Activated CD4-positive, alpha-beta memory T cell treated with anti-CD3 and anti-CD28 coated beads for 36 hours (primary cell): Measurements from ENCODE around the gene SGMS2. TPM values are rescaled to one million over a fixed set of nuclear protein-coding genes. Genes with fewer than 3 reads are reported as not detected.

Source experiments
- CTCF ChIA-PET: fragments of 350-600 bp; sonication (Branson Sonifier 250); formaldehyde crosslinking; loops from one replicate; lab custom pipeline; 2021; ENCODE audit warnings: antibody characterized with exemption, inconsistent platforms; lab: Charles Lee
- POLR2A ChIA-PET: fragments of 350-600 bp; sonication (Branson Sonifier 250); formaldehyde crosslinking; loops from one replicate; lab custom pipeline; 2021; ENCODE audit warnings: antibody characterized with exemption; lab: Charles Lee
- DNase-seq: peaks from one replicate; pipeline ENCODE4 v3.0.0-alpha.2; 2020
- H3K27ac Mint-ChIP-seq: one replicate; pipeline ENCODE4 v1.8.0; 2021; ENCODE audit warnings: mixed read lengths
- H3K27me3 Mint-ChIP-seq: one replicate; pipeline ENCODE4 v1.8.0; 2021; ENCODE audit warnings: mixed read lengths
- H3K36me3 Mint-ChIP-seq: one replicate; pipeline ENCODE4 v1.8.0; 2021; ENCODE audit warnings: mixed read lengths
- H3K4me1 Mint-ChIP-seq: one replicate; pipeline ENCODE4 v1.8.0; 2021; ENCODE audit warnings: low read depth, mixed read lengths
- H3K4me3 Mint-ChIP-seq: one replicate; pipeline ENCODE4 v1.8.0; 2021; ENCODE audit warnings: mild to moderate bottlenecking, mixed read lengths
- H3K9me3 Mint-ChIP-seq: one replicate; pipeline ENCODE4 v1.8.0; 2021; ENCODE audit warnings: mixed read lengths
- intact Hi-C: fragments of 100-400 bp; cut with micrococcal nuclease; formaldehyde crosslinking; loops from one replicate; pipeline ENCODE4 v1.15.1; 2023
- total RNA-seq, 2 experiments: library from RNA; stranded (reverse); gene quantifications; one replicate each; pipeline ENCODE4 v1.2.3, GENCODE V29; 2021

SGMS2 gene
- total RNA-seq, result under 1 TPM; 0.36 to 0.76 TPM

DNA sequence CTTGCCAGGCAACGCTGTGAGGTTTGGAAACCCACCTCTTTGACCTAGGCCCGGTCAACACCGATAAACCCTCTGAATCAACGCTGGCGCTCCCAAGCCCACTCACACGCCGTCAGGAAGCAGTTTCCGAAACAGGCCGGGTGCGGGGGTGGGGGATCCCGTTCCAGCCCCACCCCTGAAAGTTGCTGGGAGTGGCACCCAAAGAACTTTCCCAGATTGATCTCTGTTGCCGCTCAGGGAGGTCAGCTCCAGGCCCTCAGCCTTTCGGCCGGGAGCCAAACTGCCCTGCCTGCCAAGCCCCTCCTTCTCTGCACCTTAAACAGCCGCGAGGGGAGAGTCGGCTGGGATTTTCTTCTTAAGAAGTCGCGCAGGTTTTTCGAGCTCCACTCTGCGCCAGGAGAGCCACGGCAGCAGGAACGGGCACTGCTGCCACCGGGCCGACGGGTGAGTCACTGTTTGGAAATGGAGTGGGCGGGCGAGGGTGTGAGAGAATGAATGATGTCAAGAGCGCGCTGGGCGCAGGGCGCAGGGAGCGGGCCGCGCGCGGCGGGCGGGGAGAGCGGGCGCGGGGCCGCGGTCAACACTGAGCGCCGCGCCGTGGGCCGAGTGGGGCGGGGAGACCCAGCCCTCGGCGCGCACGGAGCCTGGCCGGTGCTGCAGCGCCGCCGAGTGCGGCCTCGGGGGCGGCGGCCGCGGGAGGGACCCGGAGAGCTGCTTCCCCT lies at the start of gene SGMS2:
TSS of gene SGMS2 (plus strand) at position 583 of the 722 bp plus-strand sequence. CDS start 70,622 bp downstream, outside the sequence.
- intact Hi-C loops, result loop anchor here (2.0 to 5.0 kb wide), 3 partner anchors 38 to 104 kb away; partner anchors contain the start of gene PAPSS1
- CTCF ChIA-PET, result no interaction called here
- peaks cover 45% of the 10 kb centered on the region for H3K27me3 Mint-ChIP-seq
- DNase-seq, result peak; percentile 86
- peaks cover 9% of the 10 kb centered on the region for H3K4me1 Mint-ChIP-seq
- H3K36me3 Mint-ChIP-seq, result no peaks in the 10 kb centered on the region
- POLR2A ChIA-PET, result no interaction called here
- H3K27ac Mint-ChIP-seq, result no peak within 1 kb of the TSS
- H3K4me3 Mint-ChIP-seq, result peak within 1 kb of the TSS; percentile 77
- no peaks in the 10 kb centered on the region for H3K9me3 Mint-ChIP-seq

DNA sequence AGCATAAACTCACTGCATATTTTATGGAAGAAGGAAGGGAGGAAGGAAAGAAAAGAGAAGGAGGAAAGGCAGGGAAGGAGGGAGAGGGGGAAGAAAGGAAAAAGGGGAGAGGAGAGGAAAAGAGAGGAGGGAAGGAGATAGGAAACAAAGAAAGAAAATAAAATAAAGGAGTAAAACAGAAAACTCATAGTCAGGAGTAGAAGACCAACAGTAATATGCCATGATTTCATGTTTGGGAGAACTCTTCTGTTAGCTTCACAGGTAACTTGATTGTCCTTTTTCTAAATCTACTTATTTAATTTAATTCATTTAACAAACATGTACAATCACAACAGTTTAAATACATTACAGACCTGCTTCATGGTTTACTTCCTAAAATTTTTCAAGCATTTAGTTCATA lies 46.8 kb upstream of the SGMS2 start:
- Mint-ChIP-seq H3K4me1 (no peaks in the 10 kb centered on the region), H3K36me3 (no peaks in the 10 kb centered on the region), H3K9me3 (peaks cover 19% of the 10 kb centered on the region), H3K27ac (no peak overlapping the region), H3K27me3 (peaks cover 21% of the 10 kb centered on the region), H3K4me3 (no peak overlapping the region)
- no peak for DNase-seq
- intact Hi-C loops, result no loop called here
- POLR2A ChIA-PET, result no interaction called here
- CTCF ChIA-PET, result no interaction called here

DNA sequence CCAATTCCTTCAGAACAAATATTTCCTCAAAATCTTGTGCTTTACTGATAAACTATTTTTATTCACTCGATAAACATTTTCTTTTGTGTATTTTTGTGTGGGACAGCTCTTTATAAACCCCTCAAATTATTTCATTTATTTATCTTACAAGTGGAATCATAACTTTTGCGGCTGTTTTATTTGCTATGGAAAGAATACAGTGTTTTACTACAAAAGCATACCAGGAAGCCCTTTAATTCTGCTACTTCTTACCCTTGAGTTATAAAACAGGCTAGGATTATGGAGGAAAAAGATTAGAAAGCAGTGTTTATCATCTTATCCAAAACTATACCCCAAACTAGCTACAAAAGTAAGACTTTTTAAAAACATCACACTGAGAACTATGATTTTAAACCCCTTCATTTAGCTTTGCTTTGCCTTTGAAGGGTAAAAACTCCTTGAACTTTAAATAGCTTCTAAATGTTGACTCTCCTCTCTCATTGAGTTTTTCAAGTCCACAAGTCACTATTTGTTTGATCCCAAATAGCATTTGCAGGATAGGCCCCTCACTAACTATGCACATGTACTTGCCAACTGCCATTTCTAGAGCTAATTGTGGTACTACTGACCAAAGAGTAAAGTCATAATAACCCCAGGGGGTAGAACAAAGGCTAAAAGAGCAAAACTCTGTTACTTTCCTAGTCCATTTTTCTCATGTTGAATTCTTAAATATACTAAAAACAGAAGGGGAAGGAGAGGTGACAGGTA lies 45.8 kb upstream of the SGMS2 start:
- intact Hi-C loops, result no loop called here
- Mint-ChIP-seq H3K4me1 (no peaks in the 10 kb centered on the region), H3K4me3 (no peak overlapping the region), H3K36me3 (no peaks in the 10 kb centered on the region), H3K27me3 (peaks cover 22% of the 10 kb centered on the region), H3K27ac (no peak overlapping the region), H3K9me3 (peaks cover 19% of the 10 kb centered on the region)
- ChIA-PET CTCF (no interaction called here), POLR2A (no interaction called here)
- no peak for DNase-seq

DNA sequence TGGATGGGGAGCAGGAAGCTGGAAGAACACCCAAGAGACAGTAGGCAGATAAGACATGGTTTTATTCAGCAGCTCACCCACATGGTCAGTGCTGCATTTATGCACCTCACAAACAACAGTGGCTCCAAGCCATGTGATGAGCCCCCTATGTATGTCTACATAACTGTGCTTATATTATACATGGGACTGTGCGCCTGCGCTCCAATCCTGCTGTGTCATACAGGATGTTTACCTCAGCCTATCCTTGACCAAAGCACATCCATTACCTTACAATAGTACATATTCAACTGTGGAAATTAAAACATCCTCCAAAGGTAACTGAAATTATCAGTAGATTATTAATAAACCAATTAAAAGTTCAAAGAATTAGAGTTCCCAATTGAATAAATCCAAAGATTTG lies 44.1 kb upstream of the SGMS2 start:
- no peaks in the 10 kb centered on the region for H3K4me1 Mint-ChIP-seq
- ChIA-PET POLR2A (no interaction called here), CTCF (no interaction called here)
- no peak overlapping the region for H3K4me3 Mint-ChIP-seq
- DNase-seq, result no peak
- H3K27ac Mint-ChIP-seq, result no peak overlapping the region
- intact Hi-C loops, result no loop called here
- peaks cover 19% of the 10 kb centered on the region for H3K9me3 Mint-ChIP-seq
- H3K27me3 Mint-ChIP-seq, result peaks cover 22% of the 10 kb centered on the region
- no peaks in the 10 kb centered on the region for H3K36me3 Mint-ChIP-seq

DNA sequence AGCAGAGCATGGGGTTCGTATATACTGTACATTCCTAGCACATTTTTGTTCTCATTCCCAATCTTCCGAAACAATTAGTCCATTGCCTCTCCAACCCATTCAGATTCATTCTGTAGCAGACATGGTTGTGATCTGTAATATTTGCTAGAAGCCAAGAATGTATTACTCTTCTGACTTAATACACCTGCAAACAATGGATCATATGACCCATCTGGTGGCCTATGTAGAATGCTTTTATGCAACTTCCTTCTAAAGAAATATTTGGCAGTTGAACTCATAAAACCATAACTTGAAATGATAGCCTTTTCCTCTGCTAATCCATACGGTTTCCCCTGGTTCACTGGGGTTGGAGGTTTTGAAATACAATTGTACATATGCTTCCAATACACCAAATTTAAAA lies 32.8 kb upstream of the SGMS2 start:
- ChIA-PET POLR2A (no interaction called here), CTCF (no interaction called here)
- H3K36me3 Mint-ChIP-seq, result no peaks in the 10 kb centered on the region
- intact Hi-C loops, result no loop called here
- H3K4me3 Mint-ChIP-seq, result no peak overlapping the region
- H3K9me3 Mint-ChIP-seq, result peaks cover 5% of the 10 kb centered on the region
- no peak for DNase-seq
- peaks cover 2% of the 10 kb centered on the region for H3K27me3 Mint-ChIP-seq
- no peak overlapping the region for H3K27ac Mint-ChIP-seq
- no peaks in the 10 kb centered on the region for H3K4me1 Mint-ChIP-seq

DNA sequence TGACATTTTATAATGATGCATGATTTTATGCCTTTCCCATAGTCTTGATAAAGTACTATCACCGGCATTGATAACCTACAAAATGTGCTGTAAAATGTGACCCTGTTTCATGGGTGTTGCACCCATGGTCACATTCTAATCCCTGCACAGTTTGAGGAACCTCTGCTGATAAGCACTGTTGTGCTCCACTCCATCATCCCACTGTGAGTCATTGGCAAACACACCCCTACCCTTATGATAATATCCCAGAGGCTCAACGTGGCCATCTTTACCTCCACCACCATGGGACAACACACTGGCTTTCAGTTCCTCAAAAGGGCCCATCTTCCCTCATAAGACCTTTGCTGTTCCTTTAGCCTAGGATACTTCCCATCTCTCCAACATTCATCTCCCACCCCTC lies 32.0 kb upstream of the SGMS2 start:
- Mint-ChIP-seq H3K36me3 (no peaks in the 10 kb centered on the region), H3K9me3 (no peaks in the 10 kb centered on the region), H3K27ac (no peak overlapping the region), H3K4me1 (no peaks in the 10 kb centered on the region), H3K4me3 (no peak overlapping the region), H3K27me3 (peaks cover 4% of the 10 kb centered on the region)
- no peak for DNase-seq
- intact Hi-C loops, result no loop called here
- ChIA-PET CTCF (no interaction called here), POLR2A (no interaction called here)

DNA sequence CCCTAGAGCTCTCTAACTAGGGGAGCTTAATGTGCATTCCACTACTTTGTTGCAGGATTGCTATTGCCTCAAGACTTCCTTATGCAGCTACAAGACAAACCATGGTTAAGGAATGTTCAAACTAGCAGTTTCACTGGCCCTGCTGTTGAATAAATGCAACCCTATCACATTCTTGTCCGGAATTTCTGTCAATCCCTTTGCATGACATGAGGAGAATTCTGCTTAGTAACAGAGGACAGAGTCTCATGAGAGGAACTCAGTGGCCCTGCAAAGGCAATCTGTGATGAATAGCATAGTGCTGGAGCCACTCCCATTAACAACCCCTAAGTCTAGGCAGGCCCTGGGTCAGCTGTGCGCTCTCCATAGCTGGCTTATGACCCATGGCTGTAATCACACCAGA lies 30.7 kb upstream of the SGMS2 start:
- Mint-ChIP-seq H3K4me1 (no peaks in the 10 kb centered on the region), H3K4me3 (no peak overlapping the region), H3K9me3 (no peaks in the 10 kb centered on the region), H3K27ac (no peak overlapping the region), H3K36me3 (no peaks in the 10 kb centered on the region), H3K27me3 (peaks cover 4% of the 10 kb centered on the region)
- no peak for DNase-seq
- CTCF ChIA-PET, result no interaction called here
- POLR2A ChIA-PET, result no interaction called here
- intact Hi-C loops, result no loop called here

DNA sequence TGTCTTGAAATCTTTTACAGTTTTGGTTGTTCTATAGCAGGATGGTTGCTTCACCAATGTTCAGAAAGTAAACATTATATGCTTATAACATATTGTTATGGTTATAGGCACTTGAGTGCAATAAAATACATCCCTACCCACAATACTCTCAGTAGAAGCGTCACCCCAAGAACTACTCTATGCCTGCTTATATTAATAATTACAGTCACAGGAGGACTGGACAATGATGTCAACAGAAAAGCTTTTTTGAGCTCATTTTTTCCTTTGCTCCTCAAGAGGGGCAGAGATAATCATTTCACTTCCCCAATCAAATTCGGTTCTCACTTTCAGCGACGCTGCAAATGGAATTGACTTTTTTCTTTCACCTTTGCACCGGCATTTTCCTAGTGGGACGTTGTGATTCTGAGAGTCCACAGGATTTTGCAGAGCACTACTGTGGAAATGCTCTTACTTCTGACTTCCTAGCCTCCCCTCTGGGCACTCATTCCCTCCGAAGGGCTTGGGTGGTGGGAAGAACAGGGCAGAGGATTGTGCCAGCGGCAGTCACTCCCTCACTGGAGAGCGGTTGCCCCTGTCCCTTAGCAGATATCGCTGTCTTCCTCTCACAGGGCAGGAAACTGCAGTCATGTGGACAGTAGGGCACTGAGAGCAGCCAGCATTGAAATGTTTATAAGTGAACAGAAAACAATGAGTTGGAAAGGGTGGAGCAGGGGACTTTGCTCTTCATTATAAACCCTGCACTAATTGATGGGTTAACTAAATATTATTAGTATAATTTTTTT lies 24.9 kb upstream of the SGMS2 start:
- no peaks in the 10 kb centered on the region for H3K36me3 Mint-ChIP-seq
- POLR2A ChIA-PET, result no interaction called here
- CTCF ChIA-PET, result no interaction called here
- H3K4me1 Mint-ChIP-seq, result no peaks in the 10 kb centered on the region
- no peaks in the 10 kb centered on the region for H3K9me3 Mint-ChIP-seq
- H3K4me3 Mint-ChIP-seq, result no peak overlapping the region
- H3K27ac Mint-ChIP-seq, result no peak overlapping the region
- H3K27me3 Mint-ChIP-seq, result peaks cover 18% of the 10 kb centered on the region
- DNase-seq, result no peak
- intact Hi-C loops, result no loop called here

DNA sequence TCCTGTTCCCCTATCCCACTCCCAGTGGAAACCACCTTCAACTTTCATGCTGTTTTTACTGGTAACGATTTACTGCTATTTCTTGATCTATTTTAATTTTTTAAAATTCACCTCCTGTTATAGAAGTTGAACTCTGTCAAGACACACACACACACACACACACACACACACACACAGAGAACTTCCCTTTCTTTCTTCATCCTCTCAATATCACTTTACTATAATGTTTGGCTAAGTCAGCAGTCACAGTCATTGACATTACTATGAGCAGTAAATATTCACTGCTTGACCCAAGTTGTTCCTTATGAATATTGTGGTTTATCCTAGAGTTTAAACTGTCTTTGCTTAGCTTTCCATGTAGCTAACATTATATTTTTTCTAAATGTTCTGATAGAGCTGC lies 24.0 kb upstream of the SGMS2 start:
- Mint-ChIP-seq H3K27me3 (peaks cover 21% of the 10 kb centered on the region), H3K36me3 (no peaks in the 10 kb centered on the region), H3K4me3 (no peak overlapping the region), H3K4me1 (no peaks in the 10 kb centered on the region), H3K27ac (no peak overlapping the region), H3K9me3 (no peaks in the 10 kb centered on the region)
- POLR2A ChIA-PET, result no interaction called here
- intact Hi-C loops, result no loop called here
- no peak for DNase-seq
- CTCF ChIA-PET, result interaction anchor here (1.7 kb wide), 1 partner anchor 21 kb away, joined by 3 read pairs; no protein-coding TSS in a partner anchor

DNA sequence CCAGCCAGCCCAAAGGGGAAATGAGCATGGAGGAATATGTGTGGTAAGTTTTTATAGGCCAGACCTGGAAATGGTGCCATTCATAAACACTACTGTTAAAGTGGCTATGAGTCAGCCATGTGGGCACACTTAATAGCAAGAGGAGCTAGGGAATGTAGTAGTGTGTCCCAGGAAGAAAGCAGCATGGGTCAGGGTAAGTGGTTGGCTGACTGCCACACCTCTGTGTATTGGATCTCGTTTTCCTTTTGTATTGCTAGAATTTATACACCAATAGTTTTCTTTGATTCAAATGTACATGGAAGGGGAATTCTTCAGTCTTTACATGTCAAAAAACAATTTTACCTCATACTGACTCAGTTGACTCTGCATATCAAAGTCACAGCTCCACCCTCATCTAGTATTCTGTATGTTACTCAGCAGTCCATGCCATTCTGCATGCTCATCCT lies 22.9 kb upstream of the SGMS2 start:
- intact Hi-C loops, result no loop called here
- H3K4me1 Mint-ChIP-seq, result no peaks in the 10 kb centered on the region
- peaks cover 19% of the 10 kb centered on the region for H3K27me3 Mint-ChIP-seq
- ChIA-PET POLR2A (no interaction called here), CTCF (interaction anchor here (1.7 kb wide), 1 partner anchor 20 kb away, joined by 3 read pairs; no protein-coding TSS in a partner anchor)
- H3K9me3 Mint-ChIP-seq, result no peaks in the 10 kb centered on the region
- no peaks in the 10 kb centered on the region for H3K36me3 Mint-ChIP-seq
- no peak overlapping the region for H3K4me3 Mint-ChIP-seq
- no peak for DNase-seq
- H3K27ac Mint-ChIP-seq, result no peak overlapping the region

DNA sequence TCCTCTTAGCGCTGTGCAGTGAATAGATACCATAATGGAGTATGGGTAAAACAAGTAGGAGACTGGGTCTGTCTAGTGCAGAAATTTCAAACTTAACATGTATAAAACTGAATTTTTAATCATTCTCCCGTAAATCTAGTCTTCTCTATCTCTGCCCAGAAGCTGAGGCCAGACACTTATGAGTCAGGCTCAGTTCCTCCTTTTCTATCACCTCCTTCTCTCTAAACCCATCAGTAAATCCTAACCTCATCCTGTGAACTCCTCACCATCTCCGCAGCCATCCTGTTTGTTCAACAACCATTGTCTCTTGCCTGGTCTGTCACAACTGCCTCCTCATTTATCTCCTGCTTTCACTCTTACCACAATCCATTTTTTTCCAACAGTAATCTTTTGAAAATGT lies 19.8 kb upstream of the SGMS2 start:
- no peaks in the 10 kb centered on the region for H3K9me3 Mint-ChIP-seq
- no peaks in the 10 kb centered on the region for H3K4me1 Mint-ChIP-seq
- intact Hi-C loops, result no loop called here
- no peaks in the 10 kb centered on the region for H3K36me3 Mint-ChIP-seq
- peaks cover 15% of the 10 kb centered on the region for H3K27me3 Mint-ChIP-seq
- no peak overlapping the region for H3K4me3 Mint-ChIP-seq
- DNase-seq, result no peak
- ChIA-PET CTCF (no interaction called here), POLR2A (no interaction called here)
- no peak overlapping the region for H3K27ac Mint-ChIP-seq

DNA sequence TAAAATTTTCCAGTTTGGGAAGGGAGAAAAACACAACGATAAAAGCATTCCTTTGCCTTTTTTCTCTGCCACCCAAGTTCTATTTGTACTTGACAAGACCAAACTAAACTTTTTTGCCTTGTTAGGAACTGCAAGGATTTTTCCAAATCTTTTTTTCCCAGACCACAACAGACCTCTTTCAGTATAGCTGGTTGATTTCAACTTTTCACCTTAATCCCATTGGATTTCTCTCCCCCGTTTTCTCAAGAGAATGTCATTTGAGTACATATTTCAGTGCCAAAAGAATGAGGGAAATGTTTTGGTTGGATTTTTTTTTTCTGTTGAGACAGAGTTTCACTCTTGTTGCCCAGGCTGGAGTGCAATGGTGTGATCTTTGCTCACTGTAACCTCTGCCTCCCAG lies 18.5 kb upstream of the SGMS2 start:
- H3K9me3 Mint-ChIP-seq, result no peaks in the 10 kb centered on the region
- no peak for DNase-seq
- POLR2A ChIA-PET, result no interaction called here
- CTCF ChIA-PET, result no interaction called here
- H3K4me3 Mint-ChIP-seq, result no peak overlapping the region
- no peaks in the 10 kb centered on the region for H3K4me1 Mint-ChIP-seq
- intact Hi-C loops, result no loop called here
- H3K27ac Mint-ChIP-seq, result no peak overlapping the region
- H3K27me3 Mint-ChIP-seq, result peaks cover 14% of the 10 kb centered on the region
- H3K36me3 Mint-ChIP-seq, result no peaks in the 10 kb centered on the region
